ENCODE measurements around the gene RAP1B.

GRCh38 chr12:68564166-68564565, 46.5 kb upstream of the RAP1B start:
- TF ChIP-seq, protein P1, sequence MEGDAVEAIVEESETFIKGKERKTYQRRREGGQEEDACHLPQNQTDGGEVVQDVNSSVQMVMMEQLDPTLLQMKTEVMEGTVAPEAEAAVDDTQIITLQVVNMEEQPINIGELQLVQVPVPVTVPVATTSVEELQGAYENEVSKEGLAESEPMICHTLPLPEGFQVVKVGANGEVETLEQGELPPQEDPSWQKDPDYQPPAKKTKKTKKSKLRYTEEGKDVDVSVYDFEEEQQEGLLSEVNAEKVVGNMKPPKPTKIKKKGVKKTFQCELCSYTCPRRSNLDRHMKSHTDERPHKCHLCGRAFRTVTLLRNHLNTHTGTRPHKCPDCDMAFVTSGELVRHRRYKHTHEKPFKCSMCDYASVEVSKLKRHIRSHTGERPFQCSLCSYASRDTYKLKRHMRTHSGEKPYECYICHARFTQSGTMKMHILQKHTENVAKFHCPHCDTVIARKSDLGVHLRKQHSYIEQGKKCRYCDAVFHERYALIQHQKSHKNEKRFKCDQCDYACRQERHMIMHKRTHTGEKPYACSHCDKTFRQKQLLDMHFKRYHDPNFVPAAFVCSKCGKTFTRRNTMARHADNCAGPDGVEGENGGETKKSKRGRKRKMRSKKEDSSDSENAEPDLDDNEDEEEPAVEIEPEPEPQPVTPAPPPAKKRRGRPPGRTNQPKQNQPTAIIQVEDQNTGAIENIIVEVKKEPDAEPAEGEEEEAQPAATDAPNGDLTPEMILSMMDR (IDR thresholded peaks at IDR 0.05): no peak
- TF ChIP-seq POLR2A (IDR thresholded peaks at IDR 0.05): no peak

All from adrenal gland (tissue), 5 donors.